ENCODE results near the gene OR13C9. TPM values are rescaled to one million over a fixed set of nuclear protein-coding genes. Genes with fewer than 3 reads are reported as not detected.

The OR13C9 gene
- total and polyA plus RNA-seq, 2 of the 13 experiments (the other 11 are each of a cell fraction or from before 2014, with no cell fraction given), result not detected

GRCh38 chr9:104617418-104617817, 586 bp downstream of the OR13C9 start:
- Histone ChIP-seq H4K20me1 (ENCODE audit: insufficient read depth, low read length) (no peaks in the 10 kb centered on the region), H3K4me1 (ENCODE audit: insufficient read depth, low read length) (no peaks in the 10 kb centered on the region), H3K27ac (ENCODE audit: extremely low read length, insufficient read depth, low read length) (no peak overlapping the region), H3K4me2 (ENCODE audit: low read depth, low read length) (no peak overlapping the region), H3K4me3 (replicated peaks in 1 of 3; ENCODE audit: insufficient read depth in 1 of 3, low read depth in 2 of 3, low read length in 3 of 3) (no peak overlapping the region), H3K9me3 (ENCODE audit: low read length) (no peaks in the 10 kb centered on the region), H3K27me3 (ENCODE audit: control insufficient read depth in 1 of 2, insufficient read depth in 2 of 2, low read length in 2 of 2) (no peaks in the 10 kb centered on the region), H2AFZ (ENCODE audit: low read length) (no peak overlapping the region), H3K36me3 (replicated peaks in 1 of 2; ENCODE audit: control insufficient read depth in 1 of 2, insufficient read depth in 2 of 2, low read length in 2 of 2) (no peaks in the 10 kb centered on the region), H3K9ac (ENCODE audit: insufficient read depth, low read depth, low read length) (no peak overlapping the region), H3K79me2 (ENCODE audit: insufficient read depth, low read length) (no peaks in the 10 kb centered on the region)
- in situ Hi-C loops (cut with HindIII; ENCODE audit: extremely low pct_ligation_motif_present, low pct_unique_long_range_greater_than_20kb) (no loop called here), intact Hi-C loops (cut with micrococcal nuclease; ENCODE audit: unreplicated experiment) (no loop called here)
- FAIRE-seq (no peak), DNase-seq (ENCODE audit: low spot score) (no peak), ATAC-seq (no peak)
- POLR2A ChIA-PET, result no interaction called here
- CTCF ChIA-PET (ENCODE audit: low intra/inter-chr PET ratio, low total read pairs), result no interaction called here
- no TSS peak for BruUV-seq (replicated peaks)
- TF ChIP-seq MLXIP (CRISPR knock-in tag; IDR thresholded peaks at IDR 0.05; ENCODE audit: borderline replicate concordance) (no peak), ZNF460 (CRISPR knock-in tag; IDR thresholded peaks at IDR 0.05; ENCODE audit: borderline replicate concordance) (no peak), ZNF124 (CRISPR knock-in tag; IDR thresholded peaks at IDR 0.05) (no peak), CAMTA2 (CRISPR knock-in tag; IDR thresholded peaks at IDR 0.05; ENCODE audit: borderline replicate concordance) (no peak), ZNF629 (CRISPR knock-in tag; conservative IDR thresholded peaks at IDR 0.05) (no peak), ZNF780A (CRISPR knock-in tag; IDR thresholded peaks at IDR 0.05) (no peak), KDM3A (CRISPR knock-in tag; IDR thresholded peaks at IDR 0.05; ENCODE audit: low read depth) (no peak), PTBP1 (IDR thresholded peaks at IDR 0.05; ENCODE audit: low read depth, low read length, poor library complexity, severe bottlenecking) (no peak), EZH2 (conservative IDR thresholded peaks at IDR 0.05; ENCODE audit: low read depth, low read length) (no peak), TOE1 (CRISPR knock-in tag; IDR thresholded peaks at IDR 0.05) (no peak), GLMP (CRISPR knock-in tag; IDR thresholded peaks at IDR 0.05; ENCODE audit: borderline replicate concordance) (no peak), ZNF782 (CRISPR knock-in tag; IDR thresholded peaks at IDR 0.05; ENCODE audit: borderline replicate concordance) (no peak)
- TF ChIP-seq, protein P1, sequence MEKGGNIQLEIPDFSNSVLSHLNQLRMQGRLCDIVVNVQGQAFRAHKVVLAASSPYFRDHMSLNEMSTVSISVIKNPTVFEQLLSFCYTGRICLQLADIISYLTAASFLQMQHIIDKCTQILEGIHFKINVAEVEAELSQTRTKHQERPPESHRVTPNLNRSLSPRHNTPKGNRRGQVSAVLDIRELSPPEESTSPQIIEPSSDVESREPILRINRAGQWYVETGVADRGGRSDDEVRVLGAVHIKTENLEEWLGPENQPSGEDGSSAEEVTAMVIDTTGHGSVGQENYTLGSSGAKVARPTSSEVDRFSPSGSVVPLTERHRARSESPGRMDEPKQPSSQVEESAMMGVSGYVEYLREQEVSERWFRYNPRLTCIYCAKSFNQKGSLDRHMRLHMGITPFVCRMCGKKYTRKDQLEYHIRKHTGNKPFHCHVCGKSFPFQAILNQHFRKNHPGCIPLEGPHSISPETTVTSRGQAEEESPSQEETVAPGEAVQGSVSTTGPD (CRISPR knock-in tag; IDR thresholded peaks at IDR 0.05), result no peak
- TF ChIP-seq, protein P2, sequence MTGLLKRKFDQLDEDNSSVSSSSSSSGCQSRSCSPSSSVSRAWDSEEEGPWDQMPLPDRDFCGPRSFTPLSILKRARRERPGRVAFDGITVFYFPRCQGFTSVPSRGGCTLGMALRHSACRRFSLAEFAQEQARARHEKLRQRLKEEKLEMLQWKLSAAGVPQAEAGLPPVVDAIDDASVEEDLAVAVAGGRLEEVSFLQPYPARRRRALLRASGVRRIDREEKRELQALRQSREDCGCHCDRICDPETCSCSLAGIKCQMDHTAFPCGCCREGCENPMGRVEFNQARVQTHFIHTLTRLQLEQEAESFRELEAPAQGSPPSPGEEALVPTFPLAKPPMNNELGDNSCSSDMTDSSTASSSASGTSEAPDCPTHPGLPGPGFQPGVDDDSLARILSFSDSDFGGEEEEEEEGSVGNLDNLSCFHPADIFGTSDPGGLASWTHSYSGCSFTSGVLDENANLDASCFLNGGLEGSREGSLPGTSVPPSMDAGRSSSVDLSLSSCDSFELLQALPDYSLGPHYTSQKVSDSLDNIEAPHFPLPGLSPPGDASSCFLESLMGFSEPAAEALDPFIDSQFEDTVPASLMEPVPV (CRISPR knock-in tag; IDR thresholded peaks at IDR 0.05), result no peak

Data from HepG2 (cell line).